H9 (cell line): ENCODE results near the gene NUDT22. TPM values are rescaled to one million over a fixed set of nuclear protein-coding genes. Genes with fewer than 3 reads are reported as not detected.

Source experiments
- DNase-seq: peaks from one replicate; pipeline ENCODE4 v3.0.0-alpha.2; 2017
- H2AFZ ChIP-seq: one replicate; pipeline ENCODE4 v1.6.1; 2013; ENCODE audit warnings: mild to moderate bottlenecking, low read length, control low read depth, moderate library complexity
- H2AK5ac ChIP-seq: 2 replicates; pipeline ENCODE4 v1.6.1; 2013; ENCODE audit warnings: low read length, control low read depth, mixed read lengths; ENCODE audit not compliant: insufficient read length
- H2BK120ac ChIP-seq: one replicate; pipeline ENCODE4 v1.6.1; 2013; ENCODE audit warnings: low read depth, mild to moderate bottlenecking, low read length, control low read depth, inconsistent platforms; ENCODE audit not compliant: poor library complexity, severe bottlenecking
- H2BK12ac ChIP-seq: 2 replicates; pipeline ENCODE4 v1.6.1; 2013; ENCODE audit warnings: low read length, control low read depth, mixed read lengths, low read depth; ENCODE audit not compliant: insufficient read length
- H2BK15ac ChIP-seq: 2 replicates; pipeline ENCODE4 v1.6.1; 2013; ENCODE audit warnings: low read depth, low read length, control low read depth
- H2BK20ac ChIP-seq: one replicate; pipeline ENCODE4 v1.6.1; 2013; ENCODE audit warnings: low read depth, mild to moderate bottlenecking, low read length, control low read depth, inconsistent platforms; ENCODE audit not compliant: poor library complexity, severe bottlenecking
- H2BK5ac ChIP-seq: 2 replicates; pipeline ENCODE4 v1.6.1; 2013; ENCODE audit warnings: low read length, control low read depth, mixed read lengths; ENCODE audit not compliant: insufficient read length
- H3K14ac ChIP-seq: 2 replicates; pipeline ENCODE4 v1.6.1; 2013; ENCODE audit warnings: low read length, control low read depth; ENCODE audit not compliant: insufficient read depth
- H3K18ac ChIP-seq: 2 replicates; pipeline ENCODE4 v1.6.1; 2013; ENCODE audit warnings: low read depth, mild to moderate bottlenecking, mixed read lengths, low read length, control low read depth; ENCODE audit not compliant: insufficient read length
- H3K23ac ChIP-seq: 2 replicates; pipeline ENCODE4 v1.6.1; 2013; ENCODE audit warnings: low read length, control low read depth, mixed read lengths, low read depth; ENCODE audit not compliant: insufficient read length
- H3K23me2 ChIP-seq: 2 replicates; pipeline ENCODE4 v1.6.1; 2013; ENCODE audit warnings: low read depth, mild to moderate bottlenecking, mixed read lengths, low read length, control low read depth; ENCODE audit not compliant: insufficient read length, poor library complexity, severe bottlenecking
- H3K27ac ChIP-seq: 2 replicates; pipeline ENCODE4 v1.5.1; 2013; ENCODE audit warnings: low read length, control low read depth, mixed read lengths, low read depth; ENCODE audit not compliant: insufficient read length
- H3K27me3 ChIP-seq: 2 replicates; pipeline ENCODE4 v1.6.1; 2013; ENCODE audit warnings: low read length, control low read depth, inconsistent platforms; ENCODE audit not compliant: insufficient read depth
- H3K4ac ChIP-seq: 2 replicates; pipeline ENCODE4 v1.6.1; 2013; ENCODE audit warnings: low read depth, mild to moderate bottlenecking, control low read depth, inconsistent platforms, low read length, moderate library complexity
- H3K4me1 ChIP-seq: 2 replicates; pipeline ENCODE4 v1.6.1; 2013; ENCODE audit warnings: low read length, control low read depth, inconsistent platforms; ENCODE audit not compliant: insufficient read depth
- H3K4me2 ChIP-seq: 2 replicates; pipeline ENCODE4 v1.6.1; 2013; ENCODE audit warnings: low read length, control low read depth, mixed read lengths; ENCODE audit not compliant: insufficient read length, insufficient read depth
- H3K56ac ChIP-seq: 2 replicates; pipeline ENCODE4 v1.6.1; 2013; ENCODE audit warnings: low read depth, mild to moderate bottlenecking, mixed read lengths, low read length, control low read depth; ENCODE audit not compliant: insufficient read length
- H3K79me1 ChIP-seq: 2 replicates; pipeline ENCODE4 v1.6.1; 2013; ENCODE audit warnings: low read depth, mild to moderate bottlenecking, moderate library complexity, low read length, control low read depth, inconsistent platforms; ENCODE audit not compliant: insufficient read depth, poor library complexity, severe bottlenecking
- H3K79me2 ChIP-seq: 2 replicates; pipeline ENCODE4 v1.6.1; 2013; ENCODE audit warnings: low read length, control low read depth, inconsistent platforms; ENCODE audit not compliant: insufficient read depth
- H3K9ac ChIP-seq: 2 replicates; pipeline ENCODE4 v1.6.1; 2013; ENCODE audit warnings: low read length, control low read depth, mixed read lengths; ENCODE audit not compliant: insufficient read length; ENCODE audit errors: extremely low read depth
- H3K9me3 ChIP-seq: one replicate; pipeline ENCODE4 v1.6.1; 2013; ENCODE audit warnings: low read depth, low read length, inconsistent platforms; ENCODE audit not compliant: control insufficient read depth
- H3T11ph ChIP-seq: one replicate; pipeline ENCODE4 v1.6.1; 2013; ENCODE audit warnings: mild to moderate bottlenecking, low read length, control low read depth, inconsistent platforms
- H4K20me1 ChIP-seq: one replicate; pipeline ENCODE4 v1.6.1; 2013; ENCODE audit not compliant: control insufficient read depth, insufficient read length, insufficient read depth
- H4K5ac ChIP-seq: 2 replicates; pipeline ENCODE4 v1.6.1; 2013; ENCODE audit warnings: low read depth, mild to moderate bottlenecking, mixed read lengths, low read length, control low read depth; ENCODE audit not compliant: insufficient read length
- H4K8ac ChIP-seq: replicated peaks from 2 replicates; pipeline ENCODE4 v1.6.1; 2013; ENCODE audit warnings: low read length, control low read depth, mixed read lengths, low read depth; ENCODE audit not compliant: insufficient read length
- H4K91ac ChIP-seq: 2 replicates; pipeline ENCODE4 v1.6.1; 2013; ENCODE audit warnings: low read depth, mild to moderate bottlenecking, moderate library complexity, mixed read lengths, low read length, control low read depth; ENCODE audit not compliant: insufficient read length
- H3K27ac Mint-ChIP-seq, 3 experiments: 2 replicates in 2 of 3; 3 replicates in 1 of 3; pipeline ENCODE4 v1.8.0; 2020 to 2021; ENCODE audit warnings: mixed read lengths in 3 of 3, mild to moderate bottlenecking in 1 of 3, moderate library complexity in 1 of 3
- H3K27me3 Mint-ChIP-seq: 2 replicates; pipeline ENCODE4 v1.8.0; 2021; ENCODE audit warnings: low read depth, mild to moderate bottlenecking, moderate library complexity, mixed read lengths
- H3K36me3 Mint-ChIP-seq, 3 experiments: 2 replicates in 2 of 3; 3 replicates in 1 of 3; pipeline ENCODE4 v1.8.0; 2020 to 2021; ENCODE audit warnings: low read depth in 3 of 3, mixed read lengths in 3 of 3; ENCODE audit not compliant: insufficient read depth in 1 of 3
- H3K4me1 Mint-ChIP-seq, 2 experiments: 2 replicates each; pipeline ENCODE4 v1.8.0; 2020; ENCODE audit warnings: mixed read lengths in 2 of 2
- H3K4me3 Mint-ChIP-seq, 2 experiments: 2 replicates in 1 of 2; 3 replicates in 1 of 2; pipeline ENCODE4 v1.8.0; 2020 to 2021; ENCODE audit warnings: mild to moderate bottlenecking in 2 of 2, mixed read lengths in 2 of 2, moderate library complexity in 1 of 2
- H3K9me3 Mint-ChIP-seq, 2 experiments: 2 replicates in 1 of 2; 3 replicates in 1 of 2; pipeline ENCODE4 v1.8.0; 2020; ENCODE audit warnings: mild to moderate bottlenecking in 2 of 2, mixed read lengths in 2 of 2, moderate library complexity in 1 of 2
- WGBS: extraction: QIAGEN DNeasy Blood & Tissue Kit; methylation state at CpG from one replicate; pipeline ENCODE4 v1.1.7; 2013; ENCODE audit warnings: missing lambda C conversion rate, low lambda C conversion rate, mixed read lengths; ENCODE audit not compliant: insufficient read length; ENCODE audit errors: extremely low coverage; 5-methylcytosine and 5-hydroxymethylcytosine counted together
- total RNA-seq: library from RNA; stranded (reverse); gene quantifications from 2 replicates; pipeline ENCODE4 v1.2.1, GENCODE V29; 2021
- TF ChIP-seq, protein P1 (sequence below): fragments of 200-600 bp; sonication (generic); conservative IDR thresholded peaks from 3 replicates; pipeline ENCODE4 v1.8.0; 2021; ENCODE audit warnings: antibody characterized with exemption, mild to moderate bottlenecking

Gene NUDT22
- total RNA-seq, 1 experiment from 2014 or later = 39.6 TPM

DNA sequence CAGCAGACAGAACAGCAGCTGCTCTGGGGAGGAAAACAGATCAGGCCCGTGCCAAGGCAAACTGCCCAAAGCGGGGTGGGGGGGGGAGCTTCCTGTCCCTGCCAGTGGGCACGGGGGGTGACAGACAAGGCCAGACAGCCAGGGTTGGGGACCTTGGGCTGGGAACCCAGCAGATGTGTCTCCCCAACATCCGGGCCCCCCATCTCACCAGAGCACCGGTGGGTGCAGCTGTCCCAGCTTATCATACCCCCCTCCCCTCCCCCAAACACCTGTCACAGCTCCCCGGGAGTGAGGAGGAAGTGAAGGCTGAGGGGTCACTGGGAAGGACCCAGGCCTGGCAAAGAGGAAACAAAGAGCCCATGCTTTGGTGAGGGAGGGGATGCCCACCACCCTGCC, 19.3 kb downstream of the NUDT22 start:
- TF ChIP-seq, protein P1, sequence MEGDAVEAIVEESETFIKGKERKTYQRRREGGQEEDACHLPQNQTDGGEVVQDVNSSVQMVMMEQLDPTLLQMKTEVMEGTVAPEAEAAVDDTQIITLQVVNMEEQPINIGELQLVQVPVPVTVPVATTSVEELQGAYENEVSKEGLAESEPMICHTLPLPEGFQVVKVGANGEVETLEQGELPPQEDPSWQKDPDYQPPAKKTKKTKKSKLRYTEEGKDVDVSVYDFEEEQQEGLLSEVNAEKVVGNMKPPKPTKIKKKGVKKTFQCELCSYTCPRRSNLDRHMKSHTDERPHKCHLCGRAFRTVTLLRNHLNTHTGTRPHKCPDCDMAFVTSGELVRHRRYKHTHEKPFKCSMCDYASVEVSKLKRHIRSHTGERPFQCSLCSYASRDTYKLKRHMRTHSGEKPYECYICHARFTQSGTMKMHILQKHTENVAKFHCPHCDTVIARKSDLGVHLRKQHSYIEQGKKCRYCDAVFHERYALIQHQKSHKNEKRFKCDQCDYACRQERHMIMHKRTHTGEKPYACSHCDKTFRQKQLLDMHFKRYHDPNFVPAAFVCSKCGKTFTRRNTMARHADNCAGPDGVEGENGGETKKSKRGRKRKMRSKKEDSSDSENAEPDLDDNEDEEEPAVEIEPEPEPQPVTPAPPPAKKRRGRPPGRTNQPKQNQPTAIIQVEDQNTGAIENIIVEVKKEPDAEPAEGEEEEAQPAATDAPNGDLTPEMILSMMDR = no peak
- H3K4me1 Mint-ChIP-seq = peaks cover 38 to 46% of the 10 kb centered on the region in 2 experiments
- H3K27ac Mint-ChIP-seq = no peak overlapping the region; a peak in 1 of 7 replicates
- H2BK5ac ChIP-seq = no peak overlapping the region
- H4K91ac ChIP-seq = no peak overlapping the region
- H4K20me1 ChIP-seq = no peaks in the 10 kb centered on the region
- no peak overlapping the region for H4K5ac ChIP-seq
- no peaks in the 10 kb centered on the region for H3K27me3 ChIP-seq
- H3K14ac ChIP-seq = no peak overlapping the region
- no peak overlapping the region for H2BK120ac ChIP-seq
- H3K36me3 Mint-ChIP-seq = peaks cover 12 to 22% (median 13%) of the 10 kb centered on the region in 3 experiments; a peak in 6 of 7 replicates
- H3K23ac ChIP-seq = no peak overlapping the region
- H3K18ac ChIP-seq = no peak overlapping the region
- H3K4me2 ChIP-seq = peak overlapping the region; percentile 39
- no peaks in the 10 kb centered on the region for H3K27me3 Mint-ChIP-seq
- H2AFZ ChIP-seq = no peak overlapping the region
- no peak overlapping the region for H2BK12ac ChIP-seq
- peaks cover 19% of the 10 kb centered on the region for H3K23me2 ChIP-seq
- H3K9ac ChIP-seq = peak overlapping the region; percentile 50
- H3K79me1 ChIP-seq = no peaks in the 10 kb centered on the region
- H3K4me3 Mint-ChIP-seq = peak overlapping the region; percentile 88 to 94
- peaks cover 9% of the 10 kb centered on the region; the same call in 1 of the 2 replicates for H3K79me2 ChIP-seq
- no peak overlapping the region for H3K4ac ChIP-seq
- no peak overlapping the region for H3T11ph ChIP-seq
- H3K56ac ChIP-seq = no peak overlapping the region
- H2BK15ac ChIP-seq = no peak overlapping the region
- no peaks in the 10 kb centered on the region for H3K9me3 ChIP-seq
- no CpG with 5 or more reads among the region's 6 CpGs for WGBS
- no peak overlapping the region for H3K27ac ChIP-seq
- H3K9me3 Mint-ChIP-seq = no peaks in the 10 kb centered on the region; a peak in 1 of 5 replicates
- no peak overlapping the region for H2BK20ac ChIP-seq
- no peak overlapping the region for H4K8ac ChIP-seq
- DNase-seq = no peak
- H2AK5ac ChIP-seq = no peak overlapping the region
- H3K4me1 ChIP-seq = peaks cover 9% of the 10 kb centered on the region; the same call in 1 of the 2 replicates
